Panc1 (cell line): ENCODE measurements around the gene COL23A1. TPM values are rescaled to one million over a fixed set of nuclear protein-coding genes. Genes with fewer than 3 reads are reported as not detected.

Experiments used
- ATAC-seq: fragments of 200-7000 bp; cut with Tn5 transposase; 2 replicates; pipeline ENCODE4 v1.9.1; 2020; ENCODE audit warnings: mild to moderate bottlenecking, moderate library complexity
- BruUV-seq: library from RNA; stranded (reverse); fragments of 400-500 nt; replicated peaks from 2 replicates; lab custom pipeline; 2021; lab: Mats Ljungman, UMichigan
- CTCF ChIA-PET: fragments of 300-600 bp; sonication (Branson Sonifier 250); formaldehyde crosslinking; loops from one replicate; lab custom pipeline; 2022; ENCODE audit warnings: antibody characterized with exemption; lab: Charles Lee
- POLR2A ChIA-PET: fragments of 300-600 bp; sonication (Branson Sonifier 250); formaldehyde crosslinking; loops from one replicate; lab custom pipeline; 2022; ENCODE audit warnings: antibody characterized with exemption; lab: Charles Lee
- DNase-seq: peaks from one replicate; pipeline ENCODE4 v3.0.0-alpha.2; 2010; ENCODE audit warnings: low read depth, low spot score
- H3K27ac ChIP-seq: 2 replicates; pipeline ENCODE4 v1.5.1; 2011; ENCODE audit warnings: mild to moderate bottlenecking, low read length, inconsistent platforms
- H3K27me3 ChIP-seq: fragments of 200-500 bp; sonication (Bioruptor generic); 2 replicates; pipeline ENCODE4 v1.6.0; 2014; ENCODE audit warnings: low read length, inconsistent platforms; ENCODE audit not compliant: control insufficient read depth, insufficient read depth
- H3K36me3 ChIP-seq: fragments of 200-500 bp; sonication (Bioruptor generic); 2 replicates; pipeline ENCODE4 v1.5.1; 2014; ENCODE audit warnings: inconsistent platforms, mild to moderate bottlenecking, low read length, moderate library complexity; ENCODE audit not compliant: control insufficient read depth, insufficient read depth
- H3K4me1 ChIP-seq: 2 replicates; pipeline ENCODE4 v1.5.1; 2011; ENCODE audit warnings: inconsistent platforms, mild to moderate bottlenecking, low read length, moderate library complexity; ENCODE audit not compliant: control insufficient read depth, insufficient read depth
- H3K4me3 ChIP-seq, 2 experiments: 2 replicates each; pipeline ENCODE4 v1.5.1; 2011 to 2012; ENCODE audit warnings: low read depth in 2 of 2, low read length in 2 of 2, mild to moderate bottlenecking in 2 of 2, inconsistent platforms in 1 of 2, moderate library complexity in 1 of 2
- H3K9me3 ChIP-seq: fragments of 200-500 bp; sonication (Bioruptor generic); 2 replicates; pipeline ENCODE4 v1.5.1; 2014; ENCODE audit warnings: low read depth, mild to moderate bottlenecking, inconsistent platforms, low read length, moderate library complexity; ENCODE audit not compliant: control insufficient read depth, insufficient read depth
- POLR2AphosphoS5 ChIP-seq: IDR thresholded peaks from 2 replicates; pipeline ENCODE4 v1.6.1; 2012; ENCODE audit warnings: mild to moderate bottlenecking, low read depth, low read length, moderate library complexity
- SIN3A ChIP-seq: IDR thresholded peaks from 2 replicates; pipeline ENCODE4 v1.6.1; 2012; ENCODE audit warnings: low read depth, mild to moderate bottlenecking, low read length, moderate library complexity, borderline replicate concordance; ENCODE audit not compliant: insufficient read depth
- TCF7L2 ChIP-seq: IDR thresholded peaks from 2 replicates; pipeline ENCODE4 v1.6.1; 2011; ENCODE audit warnings: mild to moderate bottlenecking, low read depth, low read length, inconsistent platforms
- in situ Hi-C: cut with HindIII; loops from 2 replicates; pipeline ENCODE4 v1.10.0; 2016; ENCODE audit warnings: low sequenced_read_pairs, low pct_unique_long_range_greater_than_20kb
- intact Hi-C: fragments of 100-400 bp; cut with micrococcal nuclease; formaldehyde crosslinking; loops from one replicate; pipeline ENCODE4 v1.10.0; 2022; ENCODE audit not compliant: unreplicated experiment
- total RNA-seq: library from RNA; stranded (reverse); gene quantifications from one replicate; pipeline ENCODE4 v1.2.1, GENCODE V29; 2021; ENCODE audit not compliant: unreplicated experiment
- TF ChIP-seq, protein P1 (sequence below), 2 experiments: IDR thresholded peaks; 2 replicates each; pipeline ENCODE4 v1.6.1; 2011 to 2012; ENCODE audit warnings: low read depth in 2 of 2, control low read depth in 1 of 2, low read length in 1 of 2, mild to moderate bottlenecking in 1 of 2, moderate library complexity in 1 of 2; ENCODE audit not compliant: insufficient read depth in 1 of 2
- TF ChIP-seq, protein P2 (sequence below): fragments of 450-650 bp; IDR thresholded peaks from 2 replicates; pipeline ENCODE4 v1.5.1; 2017; ENCODE audit warnings: mild to moderate bottlenecking

COL23A1 gene
- total RNA-seq, 1 experiment from 2014 or later, result 0.05 TPM

DNA sequence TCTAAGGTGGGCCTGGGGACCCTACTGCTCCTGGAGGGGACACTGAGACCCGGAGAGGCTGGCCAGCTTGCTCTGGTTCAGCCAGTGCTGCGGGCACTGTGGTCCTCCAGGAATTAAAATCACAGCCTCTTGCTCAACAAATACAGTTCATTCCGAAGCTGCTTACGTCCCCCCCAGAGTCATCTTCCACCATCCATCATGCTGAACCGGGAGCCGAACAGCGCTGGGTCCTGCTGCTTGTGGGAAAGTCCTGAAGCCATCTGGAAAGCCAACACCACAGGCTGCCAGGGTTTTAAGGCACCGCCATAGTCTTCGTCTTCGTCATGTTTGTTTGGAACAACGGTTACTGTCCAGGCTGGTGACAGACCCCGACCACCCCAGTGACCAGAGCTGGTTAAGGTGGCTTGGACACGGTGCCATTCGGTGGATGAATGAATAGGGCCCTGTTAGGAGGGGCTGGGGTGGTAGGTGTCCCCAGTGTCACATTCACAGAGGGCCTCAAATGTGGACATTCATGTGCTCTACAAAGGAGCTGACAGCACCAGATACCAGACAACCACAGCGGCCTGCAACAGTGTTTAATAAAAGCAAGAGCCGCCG, 276.0 kb downstream of the COL23A1 start:
- ChIA-PET CTCF (no interaction called here), POLR2A (no interaction called here)
- ATAC-seq (no peak), DNase-seq (no peak)
- no peaks in the 10 kb centered on the region for H3K4me1 ChIP-seq
- no peak overlapping the region for H3K4me3 ChIP-seq
- in situ Hi-C loops (no loop called here), intact Hi-C loops (no loop called here)
- no peaks in the 10 kb centered on the region for H3K36me3 ChIP-seq
- H3K9me3 ChIP-seq, result no peaks in the 10 kb centered on the region
- no peak for TF ChIP-seq POLR2AphosphoS5
- TF ChIP-seq, protein P1, sequence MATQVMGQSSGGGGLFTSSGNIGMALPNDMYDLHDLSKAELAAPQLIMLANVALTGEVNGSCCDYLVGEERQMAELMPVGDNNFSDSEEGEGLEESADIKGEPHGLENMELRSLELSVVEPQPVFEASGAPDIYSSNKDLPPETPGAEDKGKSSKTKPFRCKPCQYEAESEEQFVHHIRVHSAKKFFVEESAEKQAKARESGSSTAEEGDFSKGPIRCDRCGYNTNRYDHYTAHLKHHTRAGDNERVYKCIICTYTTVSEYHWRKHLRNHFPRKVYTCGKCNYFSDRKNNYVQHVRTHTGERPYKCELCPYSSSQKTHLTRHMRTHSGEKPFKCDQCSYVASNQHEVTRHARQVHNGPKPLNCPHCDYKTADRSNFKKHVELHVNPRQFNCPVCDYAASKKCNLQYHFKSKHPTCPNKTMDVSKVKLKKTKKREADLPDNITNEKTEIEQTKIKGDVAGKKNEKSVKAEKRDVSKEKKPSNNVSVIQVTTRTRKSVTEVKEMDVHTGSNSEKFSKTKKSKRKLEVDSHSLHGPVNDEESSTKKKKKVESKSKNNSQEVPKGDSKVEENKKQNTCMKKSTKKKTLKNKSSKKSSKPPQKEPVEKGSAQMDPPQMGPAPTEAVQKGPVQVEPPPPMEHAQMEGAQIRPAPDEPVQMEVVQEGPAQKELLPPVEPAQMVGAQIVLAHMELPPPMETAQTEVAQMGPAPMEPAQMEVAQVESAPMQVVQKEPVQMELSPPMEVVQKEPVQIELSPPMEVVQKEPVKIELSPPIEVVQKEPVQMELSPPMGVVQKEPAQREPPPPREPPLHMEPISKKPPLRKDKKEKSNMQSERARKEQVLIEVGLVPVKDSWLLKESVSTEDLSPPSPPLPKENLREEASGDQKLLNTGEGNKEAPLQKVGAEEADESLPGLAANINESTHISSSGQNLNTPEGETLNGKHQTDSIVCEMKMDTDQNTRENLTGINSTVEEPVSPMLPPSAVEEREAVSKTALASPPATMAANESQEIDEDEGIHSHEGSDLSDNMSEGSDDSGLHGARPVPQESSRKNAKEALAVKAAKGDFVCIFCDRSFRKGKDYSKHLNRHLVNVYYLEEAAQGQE (IDR thresholded peaks at IDR 0.05; ENCODE audit: insufficient read depth in 1 of 2, low read depth in 2 of 2, low read length in 1 of 2), result no peak
- TF ChIP-seq TCF7L2, result no peak
- no peak for TF ChIP-seq SIN3A
- BruUV-seq, result no TSS peak
- H3K27ac ChIP-seq, result no peak overlapping the region
- peaks cover 10% of the 10 kb centered on the region for H3K27me3 ChIP-seq

DNA sequence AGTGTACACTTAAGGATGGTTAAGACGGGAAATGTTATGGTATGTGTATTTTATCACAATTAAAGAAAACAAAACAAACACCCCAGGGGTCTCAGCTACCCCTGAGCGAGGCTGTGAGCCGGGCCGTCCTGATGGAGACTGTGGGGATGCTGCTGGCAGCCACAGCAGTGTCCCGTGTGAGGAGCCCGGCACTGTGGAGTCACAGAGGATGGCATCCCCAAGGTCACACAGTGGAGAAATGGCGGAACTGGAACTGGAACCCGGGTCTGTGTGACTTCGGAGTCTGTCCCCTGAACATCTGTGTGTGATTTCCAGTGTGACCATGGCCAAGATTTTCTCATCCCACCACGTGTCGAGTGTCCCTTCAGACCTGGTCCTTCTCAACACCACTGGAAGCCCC, 276.9 kb downstream of the COL23A1 start:
- Histone ChIP-seq H3K27ac (no peak overlapping the region), H3K27me3 (peaks cover 10% of the 10 kb centered on the region), H3K36me3 (no peaks in the 10 kb centered on the region), H3K4me1 (no peaks in the 10 kb centered on the region), H3K9me3 (no peaks in the 10 kb centered on the region), H3K4me3 (no peak overlapping the region)
- intact Hi-C loops, result no loop called here
- in situ Hi-C loops, result no loop called here
- ChIA-PET POLR2A (no interaction called here), CTCF (no interaction called here)
- TF ChIP-seq, protein P2, sequence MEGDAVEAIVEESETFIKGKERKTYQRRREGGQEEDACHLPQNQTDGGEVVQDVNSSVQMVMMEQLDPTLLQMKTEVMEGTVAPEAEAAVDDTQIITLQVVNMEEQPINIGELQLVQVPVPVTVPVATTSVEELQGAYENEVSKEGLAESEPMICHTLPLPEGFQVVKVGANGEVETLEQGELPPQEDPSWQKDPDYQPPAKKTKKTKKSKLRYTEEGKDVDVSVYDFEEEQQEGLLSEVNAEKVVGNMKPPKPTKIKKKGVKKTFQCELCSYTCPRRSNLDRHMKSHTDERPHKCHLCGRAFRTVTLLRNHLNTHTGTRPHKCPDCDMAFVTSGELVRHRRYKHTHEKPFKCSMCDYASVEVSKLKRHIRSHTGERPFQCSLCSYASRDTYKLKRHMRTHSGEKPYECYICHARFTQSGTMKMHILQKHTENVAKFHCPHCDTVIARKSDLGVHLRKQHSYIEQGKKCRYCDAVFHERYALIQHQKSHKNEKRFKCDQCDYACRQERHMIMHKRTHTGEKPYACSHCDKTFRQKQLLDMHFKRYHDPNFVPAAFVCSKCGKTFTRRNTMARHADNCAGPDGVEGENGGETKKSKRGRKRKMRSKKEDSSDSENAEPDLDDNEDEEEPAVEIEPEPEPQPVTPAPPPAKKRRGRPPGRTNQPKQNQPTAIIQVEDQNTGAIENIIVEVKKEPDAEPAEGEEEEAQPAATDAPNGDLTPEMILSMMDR, result no peak
- TF ChIP-seq POLR2AphosphoS5, result no peak
- TF ChIP-seq SIN3A, result no peak
- no peak for TF ChIP-seq TCF7L2
- TF ChIP-seq, protein P1 (IDR thresholded peaks at IDR 0.05; ENCODE audit: insufficient read depth in 1 of 2, low read depth in 2 of 2, low read length in 1 of 2), result no peak
- ATAC-seq (no peak), DNase-seq (no peak)
- no TSS peak for BruUV-seq
